Central memory CD8-positive, alpha-beta T cell (primary cell): ENCODE measurements around the gene CD28.

Source experiments
- ATAC-seq: fragments of 150-1000 bp; cut with Tn5 transposase; replicated peaks from 2 replicates; pipeline ENCODE4 v1.10.0; 2022; ENCODE audit warnings: mild to moderate bottlenecking, moderate FRiP score, moderate number of reproducible peaks; ENCODE audit not compliant: poor library complexity, severe bottlenecking; ENCODE audit errors: extremely low read depth
- DNase-seq, 2 donors: peaks; one replicate each; pipeline ENCODE4 v3.0.0; 2021; ENCODE audit warnings: low spot score in 2 of 2
- H3K27ac Mint-ChIP-seq: one replicate; pipeline ENCODE4 v1.8.0; 2022; ENCODE audit warnings: low read depth, mild to moderate bottlenecking, moderate library complexity, mixed read lengths
- H3K27me3 Mint-ChIP-seq: one replicate; pipeline ENCODE4 v1.8.0; 2022; ENCODE audit warnings: mixed read lengths
- H3K36me3 Mint-ChIP-seq: one replicate; pipeline ENCODE4 v1.8.0; 2022; ENCODE audit warnings: mild to moderate bottlenecking, moderate library complexity, mixed read lengths; ENCODE audit not compliant: insufficient read depth
- H3K4me1 Mint-ChIP-seq: one replicate; pipeline ENCODE4 v1.8.0; 2022; ENCODE audit warnings: mixed read lengths
- H3K4me3 Mint-ChIP-seq: one replicate; pipeline ENCODE4 v1.8.0; 2022; ENCODE audit warnings: mild to moderate bottlenecking, moderate library complexity, mixed read lengths
- H3K9me3 Mint-ChIP-seq: one replicate; pipeline ENCODE4 v1.8.0; 2022; ENCODE audit warnings: mixed read lengths

Gene CD28

GRCh38 chr2:203728321-203728720 is 21.9 kb downstream of the CD28 start:
- H3K27ac Mint-ChIP-seq, result no peak overlapping the region
- DNase-seq (no peak), ATAC-seq (no peak)
- H3K4me3 Mint-ChIP-seq, result no peak overlapping the region
- no peaks in the 10 kb centered on the region for H3K27me3 Mint-ChIP-seq
- peaks cover 49% of the 10 kb centered on the region for H3K4me1 Mint-ChIP-seq
- no peaks in the 10 kb centered on the region for H3K9me3 Mint-ChIP-seq
- H3K36me3 Mint-ChIP-seq, result peaks cover 55% of the 10 kb centered on the region

- H3K27me3 Mint-ChIP-seq, result no peaks in the 10 kb centered on the region
- H3K36me3 Mint-ChIP-seq, result peaks cover 65% of the 10 kb centered on the region
- peak overlapping the region; percentile 13 for H3K27ac Mint-ChIP-seq
- no peaks in the 10 kb centered on the region for H3K9me3 Mint-ChIP-seq
- peak; percentile 36 for ATAC-seq
- peaks cover 58% of the 10 kb centered on the region for H3K4me1 Mint-ChIP-seq
- DNase-seq, result no peak
- no peak overlapping the region for H3K4me3 Mint-ChIP-seq
Observed at GRCh38 chr2:203730076-203730729, 23.8 kb downstream of the CD28 start.

GRCh38 chr2:203730883-203731282 is 24.4 kb downstream of the CD28 start:
- H3K9me3 Mint-ChIP-seq, result no peaks in the 10 kb centered on the region

GRCh38 chr2:203732092-203732952 is 25.9 kb downstream of the CD28 start:
- no peaks in the 10 kb centered on the region for H3K9me3 Mint-ChIP-seq
- H3K27ac Mint-ChIP-seq, result peak overlapping the region; percentile 86
- no peaks in the 10 kb centered on the region for H3K27me3 Mint-ChIP-seq
- ATAC-seq, result no peak
- H3K4me1 Mint-ChIP-seq, result peaks cover 70% of the 10 kb centered on the region
- H3K36me3 Mint-ChIP-seq, result peaks cover 72% of the 10 kb centered on the region
- DNase-seq, result no peak
- peak overlapping the region; percentile 36 for H3K4me3 Mint-ChIP-seq

More at GRCh38 chr2:203730883-203731282, 24.4 kb downstream of the CD28 start:
- Mint-ChIP-seq H3K27me3 (no peaks in the 10 kb centered on the region), H3K27ac (peak overlapping the region; percentile 27), H3K4me3 (peak overlapping the region; percentile 25), H3K4me1 (peaks cover 62% of the 10 kb centered on the region), H3K36me3 (peaks cover 71% of the 10 kb centered on the region)
- DNase-seq (no peak), ATAC-seq (no peak)

- Mint-ChIP-seq H3K4me3 (peak overlapping the region; percentile 36), H3K27me3 (no peaks in the 10 kb centered on the region), H3K9me3 (no peaks in the 10 kb centered on the region), H3K36me3 (peaks cover 70% of the 10 kb centered on the region), H3K27ac (peak overlapping the region; percentile 86), H3K4me1 (peaks cover 75% of the 10 kb centered on the region)
- ATAC-seq, result peak; percentile 10
- DNase-seq, result no peak
Observed at GRCh38 chr2:203732953-203733510, 26.6 kb downstream of the CD28 start.

- peaks cover 67% of the 10 kb centered on the region for H3K36me3 Mint-ChIP-seq
- H3K27ac Mint-ChIP-seq, result peak overlapping the region; percentile 86
- H3K9me3 Mint-ChIP-seq, result no peaks in the 10 kb centered on the region
- H3K27me3 Mint-ChIP-seq, result no peaks in the 10 kb centered on the region
- ATAC-seq, result no peak
- no peak for DNase-seq
- H3K4me3 Mint-ChIP-seq, result no peak overlapping the region
- peaks cover 81% of the 10 kb centered on the region for H3K4me1 Mint-ChIP-seq
Observed at GRCh38 chr2:203733684-203734083, 27.2 kb downstream of the CD28 start.

GRCh38 chr2:203734276-203734983 is 28.0 kb downstream of the CD28 start:
- peaks cover 83% of the 10 kb centered on the region for H3K4me1 Mint-ChIP-seq
- peak overlapping the region; percentile 32 for H3K27ac Mint-ChIP-seq
- no peaks in the 10 kb centered on the region for H3K9me3 Mint-ChIP-seq
- DNase-seq (no peak), ATAC-seq (no peak)
- H3K4me3 Mint-ChIP-seq, result no peak overlapping the region
- H3K36me3 Mint-ChIP-seq, result peaks cover 67% of the 10 kb centered on the region
- no peaks in the 10 kb centered on the region for H3K27me3 Mint-ChIP-seq

GRCh38 chr2:203737360-203737759 is 30.9 kb downstream of the CD28 start:
- Mint-ChIP-seq H3K4me1 (peaks cover 81% of the 10 kb centered on the region), H3K27me3 (no peaks in the 10 kb centered on the region), H3K27ac (peak overlapping the region; percentile 73), H3K36me3 (peaks cover 50% of the 10 kb centered on the region), H3K4me3 (no peak overlapping the region), H3K9me3 (no peaks in the 10 kb centered on the region)
- DNase-seq (no peak), ATAC-seq (no peak)

- Mint-ChIP-seq H3K27ac (peak overlapping the region; percentile 84), H3K27me3 (no peaks in the 10 kb centered on the region), H3K9me3 (no peaks in the 10 kb centered on the region), H3K4me1 (peaks cover 67% of the 10 kb centered on the region), H3K4me3 (peak overlapping the region; percentile 5), H3K36me3 (peaks cover 37% of the 10 kb centered on the region)
- peak; percentile 10 for ATAC-seq
- DNase-seq, result no peak
Observed at GRCh38 chr2:203739351-203739750, 32.9 kb downstream of the CD28 start.

GRCh38 chr2:203740871-203741281 is 34.4 kb downstream of the CD28 start:
- H3K36me3 Mint-ChIP-seq, result peaks cover 24% of the 10 kb centered on the region

GRCh38 chr2:203741566-203741965 is 35.1 kb downstream of the CD28 start:
- Mint-ChIP-seq H3K4me1 (peaks cover 60% of the 10 kb centered on the region), H3K36me3 (peaks cover 22% of the 10 kb centered on the region), H3K4me3 (peak overlapping the region; percentile 42), H3K9me3 (peaks cover 6% of the 10 kb centered on the region), H3K27ac (peak overlapping the region; percentile 84), H3K27me3 (no peaks in the 10 kb centered on the region)
- DNase-seq (no peak), ATAC-seq (peak; percentile 74)

More at GRCh38 chr2:203740871-203741281, 34.4 kb downstream of the CD28 start:
- Mint-ChIP-seq H3K4me1 (peaks cover 64% of the 10 kb centered on the region), H3K9me3 (peaks cover 6% of the 10 kb centered on the region), H3K27me3 (no peaks in the 10 kb centered on the region), H3K4me3 (peak overlapping the region; percentile 42), H3K27ac (peak overlapping the region; percentile 84)
- peak; percentile 84 for ATAC-seq
- DNase-seq, result peak in 1 of 2 donors; percentile 33

- H3K36me3 Mint-ChIP-seq, result peaks cover 17% of the 10 kb centered on the region
- H3K9me3 Mint-ChIP-seq, result peaks cover 6% of the 10 kb centered on the region
- H3K27me3 Mint-ChIP-seq, result no peaks in the 10 kb centered on the region
- no peak overlapping the region for H3K4me3 Mint-ChIP-seq
- H3K4me1 Mint-ChIP-seq, result peaks cover 51% of the 10 kb centered on the region
- ATAC-seq (no peak), DNase-seq (no peak)
- peak overlapping the region; percentile 80 for H3K27ac Mint-ChIP-seq
Observed at GRCh38 chr2:203743441-203743981, 37.1 kb downstream of the CD28 start.
